ENCODE results near the gene CUBN.

Gene CUBN

DNA sequence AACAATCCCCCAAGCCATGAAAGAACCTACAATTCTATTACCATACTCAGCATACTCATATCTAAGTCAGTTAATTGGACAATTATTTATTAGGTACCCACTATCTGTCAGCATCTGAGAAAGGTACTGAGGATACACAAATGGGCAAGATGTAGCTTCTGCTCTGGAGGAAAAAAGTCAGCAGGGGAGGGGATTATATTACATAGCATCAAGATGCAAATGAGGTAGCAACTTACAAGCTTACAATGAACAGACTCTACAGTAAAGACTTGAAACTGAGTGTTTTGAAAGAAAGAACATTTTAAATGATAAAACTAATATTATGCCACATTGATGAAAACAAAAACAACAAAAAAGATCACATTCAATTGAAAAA, 10.8 kb upstream of the CUBN start:
- Histone ChIP-seq H3K4me1 (ENCODE audit: control insufficient read depth, insufficient read depth, low read length) (no peaks in the 10 kb centered on the region), H3K36me3 (ENCODE audit: control insufficient read depth, insufficient read depth, low read length) (no peaks in the 10 kb centered on the region), H3K9me3 (ENCODE audit: control insufficient read depth, insufficient read depth, low read length) (no peaks in the 10 kb centered on the region), H3K27me3 (ENCODE audit: control insufficient read depth, insufficient read depth, low read length) (no peaks in the 10 kb centered on the region), H3K9ac (ENCODE audit: low read depth, low read length) (no peak overlapping the region), H3K4me3 (ENCODE audit: low read depth, low read length) (no peak overlapping the region)

DNA sequence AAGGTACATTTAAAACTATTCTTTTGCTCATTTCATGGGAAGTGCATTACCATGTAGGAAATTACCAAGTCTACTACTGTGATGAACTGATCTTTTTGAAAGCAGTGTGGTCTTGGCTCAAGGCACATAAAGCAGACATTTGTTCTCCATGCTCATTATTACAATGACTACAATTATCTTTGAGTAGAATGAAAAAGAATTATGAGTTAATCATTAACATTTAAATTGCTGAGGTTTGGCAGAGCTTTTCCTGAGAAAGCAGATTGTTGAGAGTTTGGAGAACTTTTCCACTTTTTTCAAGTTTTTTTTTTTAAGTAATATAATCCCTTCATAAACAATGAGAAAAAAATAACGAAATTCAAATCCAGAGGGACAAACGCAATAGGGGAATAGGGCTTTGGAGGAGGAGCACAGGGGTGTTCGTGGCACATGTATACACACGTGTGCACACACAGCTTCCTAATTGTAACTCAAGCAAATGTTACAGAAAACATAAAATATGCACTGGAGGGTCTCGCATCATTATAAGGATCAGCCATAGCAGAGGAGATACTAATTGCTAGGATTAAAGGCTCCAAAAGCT, 8.9 kb upstream of the CUBN start:
- Histone ChIP-seq H3K9ac (ENCODE audit: low read depth, low read length) (no peak overlapping the region), H3K36me3 (ENCODE audit: control insufficient read depth, insufficient read depth, low read length) (no peaks in the 10 kb centered on the region), H3K4me1 (ENCODE audit: control insufficient read depth, insufficient read depth, low read length) (no peaks in the 10 kb centered on the region), H3K27me3 (ENCODE audit: control insufficient read depth, insufficient read depth, low read length) (no peaks in the 10 kb centered on the region), H3K4me3 (ENCODE audit: low read depth, low read length) (no peak overlapping the region), H3K9me3 (ENCODE audit: control insufficient read depth, insufficient read depth, low read length) (no peaks in the 10 kb centered on the region)

DNA sequence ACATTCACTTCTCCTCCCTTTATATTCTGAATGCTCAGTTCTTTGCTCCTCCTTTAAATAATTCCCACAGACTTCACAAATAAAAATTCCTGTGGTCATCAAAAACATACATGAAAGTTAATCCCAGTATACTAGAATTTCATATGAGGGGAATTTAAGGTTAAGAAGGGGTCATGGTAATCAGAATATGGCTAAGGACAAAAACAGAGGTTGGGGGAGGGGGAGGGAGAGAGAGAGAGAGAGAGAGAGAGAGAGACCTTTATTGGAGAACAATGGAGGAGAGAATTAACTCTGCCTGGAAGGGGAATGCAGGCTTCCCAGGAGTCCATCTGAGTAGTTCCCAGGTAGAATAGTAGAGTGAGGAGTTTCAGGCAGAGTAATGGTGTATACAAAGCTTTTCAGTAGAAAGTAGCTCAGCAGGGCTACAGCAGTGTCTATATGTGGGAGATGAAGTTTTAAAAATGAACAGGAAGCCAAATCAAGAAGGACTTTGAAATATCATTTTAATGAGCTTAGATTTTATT, 5.2 kb upstream of the CUBN start:
- Histone ChIP-seq H3K36me3 (ENCODE audit: control insufficient read depth, insufficient read depth, low read length) (no peaks in the 10 kb centered on the region), H3K9ac (ENCODE audit: low read depth, low read length) (no peak overlapping the region), H3K4me1 (ENCODE audit: control insufficient read depth, insufficient read depth, low read length) (no peaks in the 10 kb centered on the region), H3K27me3 (ENCODE audit: control insufficient read depth, insufficient read depth, low read length) (no peaks in the 10 kb centered on the region), H3K4me3 (ENCODE audit: low read depth, low read length) (no peak overlapping the region), H3K9me3 (ENCODE audit: control insufficient read depth, insufficient read depth, low read length) (no peaks in the 10 kb centered on the region)

DNA sequence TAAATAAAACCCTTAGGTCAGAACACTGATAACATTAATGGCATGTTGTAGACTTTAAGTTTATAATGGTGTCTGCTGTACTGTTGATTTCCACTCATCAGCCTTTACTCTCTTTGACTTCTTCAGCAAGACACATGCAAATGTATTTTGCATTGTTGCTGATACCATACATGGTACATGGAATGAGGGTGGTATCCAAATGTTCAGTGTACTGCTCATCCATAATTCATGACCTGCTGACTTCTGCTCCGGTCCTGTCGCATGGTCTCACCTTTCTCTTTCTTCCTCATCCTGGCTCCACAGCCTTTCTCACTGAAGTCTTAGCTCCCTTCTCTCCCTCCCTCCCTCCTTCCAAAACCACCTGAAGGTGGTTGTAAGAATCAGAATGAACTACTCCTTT, 4.7 kb upstream of the CUBN start:
- Histone ChIP-seq H3K4me3 (ENCODE audit: low read depth, low read length) (no peak overlapping the region), H3K9ac (ENCODE audit: low read depth, low read length) (no peak overlapping the region), H3K9me3 (ENCODE audit: control insufficient read depth, insufficient read depth, low read length) (no peaks in the 10 kb centered on the region), H3K4me1 (ENCODE audit: control insufficient read depth, insufficient read depth, low read length) (no peaks in the 10 kb centered on the region), H3K36me3 (ENCODE audit: control insufficient read depth, insufficient read depth, low read length) (no peaks in the 10 kb centered on the region), H3K27me3 (ENCODE audit: control insufficient read depth, insufficient read depth, low read length) (no peaks in the 10 kb centered on the region)

DNA sequence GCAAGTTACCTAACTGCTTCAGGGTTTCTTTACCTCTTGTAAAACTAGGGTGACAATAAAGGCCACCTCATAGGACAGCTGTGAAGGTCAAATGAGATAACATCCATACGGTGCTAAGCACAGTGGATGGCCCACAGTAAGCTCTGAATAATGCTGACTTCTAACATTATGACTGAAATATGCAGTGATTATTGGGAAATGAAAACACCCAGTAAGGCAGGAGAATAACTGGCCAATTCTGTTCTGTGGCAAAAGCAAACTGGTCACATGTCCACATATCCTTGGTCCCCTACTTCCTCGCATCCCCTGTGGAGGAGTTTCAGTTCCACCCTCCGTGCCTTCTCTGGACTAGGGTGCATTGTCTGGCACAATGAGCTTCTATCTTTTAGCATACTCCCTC, 1.4 kb downstream of the CUBN start:
- Histone ChIP-seq H3K4me1 (ENCODE audit: control insufficient read depth, insufficient read depth, low read length) (peaks cover 6% of the 10 kb centered on the region), H3K9me3 (ENCODE audit: control insufficient read depth, insufficient read depth, low read length) (no peaks in the 10 kb centered on the region), H3K36me3 (ENCODE audit: control insufficient read depth, insufficient read depth, low read length) (no peaks in the 10 kb centered on the region), H3K27me3 (ENCODE audit: control insufficient read depth, insufficient read depth, low read length) (no peaks in the 10 kb centered on the region), H3K4me3 (ENCODE audit: low read depth, low read length) (no peak overlapping the region), H3K9ac (ENCODE audit: low read depth, low read length) (no peak overlapping the region)

DNA sequence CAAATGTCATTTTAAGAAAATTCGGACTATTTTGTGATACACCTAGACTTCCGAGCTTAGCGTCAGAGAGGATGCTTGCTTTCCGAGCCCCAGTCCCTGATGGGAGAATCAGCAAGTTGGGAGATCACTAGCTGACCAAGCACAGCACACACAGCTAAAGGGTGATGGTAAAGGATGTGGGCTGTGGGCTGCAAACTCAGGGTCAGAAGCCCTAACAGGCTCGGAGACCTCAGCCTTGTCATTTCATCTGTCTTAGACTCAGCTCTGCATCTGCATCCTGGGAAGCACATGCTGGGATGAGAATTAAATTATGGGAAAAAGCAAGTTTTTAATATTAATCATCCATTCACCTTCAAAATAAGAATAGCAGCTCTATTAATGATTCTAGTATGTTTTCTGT, 3.3 kb downstream of the CUBN start:
- Histone ChIP-seq H3K4me3 (ENCODE audit: low read depth, low read length) (no peak overlapping the region), H3K27me3 (ENCODE audit: control insufficient read depth, insufficient read depth, low read length) (no peaks in the 10 kb centered on the region), H3K9me3 (ENCODE audit: control insufficient read depth, insufficient read depth, low read length) (no peaks in the 10 kb centered on the region), H3K9ac (ENCODE audit: low read depth, low read length) (no peak overlapping the region), H3K4me1 (ENCODE audit: control insufficient read depth, insufficient read depth, low read length) (peaks cover 6% of the 10 kb centered on the region), H3K36me3 (ENCODE audit: control insufficient read depth, insufficient read depth, low read length) (no peaks in the 10 kb centered on the region)

DNA sequence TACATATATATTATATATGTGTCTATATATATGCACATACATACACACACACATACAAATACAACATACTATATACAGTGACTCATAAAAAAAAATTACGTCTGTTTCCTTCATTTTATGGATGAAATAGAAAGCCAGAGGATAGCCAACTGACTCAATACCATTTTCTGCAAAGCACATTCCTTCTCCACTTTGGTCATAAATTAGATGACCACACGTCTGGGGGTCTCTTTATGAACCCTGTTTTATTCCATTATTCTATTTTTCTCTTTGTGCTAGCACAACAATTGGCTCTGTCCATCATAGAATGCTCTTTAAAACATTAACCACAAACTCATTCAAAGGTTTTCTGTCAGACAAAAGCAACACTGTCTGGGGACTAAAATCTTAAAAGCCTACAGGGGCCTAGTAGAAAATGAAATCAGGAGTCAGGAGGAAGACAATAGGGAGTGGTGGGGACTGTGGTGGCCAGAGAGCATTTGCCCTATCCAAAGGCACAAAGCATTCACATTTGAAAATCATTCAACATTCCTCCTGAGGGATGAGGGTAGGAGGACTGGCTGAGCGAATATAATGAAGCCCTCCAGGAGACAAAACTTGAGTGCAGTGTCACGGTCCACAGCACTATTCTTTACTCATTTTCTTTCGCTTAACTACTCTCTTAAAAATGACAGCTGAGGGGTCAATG, 4.3 kb downstream of the CUBN start:
- no peak overlapping the region for H3K4me3 ChIP-seq (ENCODE audit: low read depth, low read length)
- peaks cover 6% of the 10 kb centered on the region for H3K4me1 ChIP-seq (ENCODE audit: control insufficient read depth, insufficient read depth, low read length)
- no peaks in the 10 kb centered on the region for H3K9me3 ChIP-seq (ENCODE audit: control insufficient read depth, insufficient read depth, low read length)
- H3K9ac ChIP-seq (ENCODE audit: low read depth, low read length), result no peak overlapping the region
- no peaks in the 10 kb centered on the region for H3K36me3 ChIP-seq (ENCODE audit: control insufficient read depth, insufficient read depth, low read length)
- H3K27me3 ChIP-seq (ENCODE audit: control insufficient read depth, insufficient read depth, low read length), result no peaks in the 10 kb centered on the region

DNA sequence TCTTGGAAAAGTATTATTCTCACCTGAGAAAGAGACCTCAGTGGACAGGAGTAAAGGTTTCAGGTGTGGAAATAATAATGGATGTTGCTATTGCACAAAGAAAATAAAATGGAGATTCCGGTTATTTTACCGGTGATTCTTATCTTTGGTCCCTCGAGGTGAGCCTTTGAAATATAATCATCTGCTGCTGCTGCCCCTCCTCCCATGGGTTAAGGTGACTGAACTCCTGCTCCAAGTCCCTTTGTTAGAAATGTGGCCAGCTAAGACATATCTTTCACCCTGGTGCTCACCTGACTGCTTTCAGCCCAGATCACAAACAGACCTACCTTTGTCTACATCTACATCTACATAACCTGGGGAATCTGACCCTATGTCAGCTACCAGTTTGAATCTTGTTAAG, 5.7 kb downstream of the CUBN start:
- Histone ChIP-seq H3K9ac (ENCODE audit: low read depth, low read length) (no peak overlapping the region), H3K36me3 (ENCODE audit: control insufficient read depth, insufficient read depth, low read length) (no peaks in the 10 kb centered on the region), H3K4me1 (ENCODE audit: control insufficient read depth, insufficient read depth, low read length) (peaks cover 6% of the 10 kb centered on the region), H3K9me3 (ENCODE audit: control insufficient read depth, insufficient read depth, low read length) (no peaks in the 10 kb centered on the region), H3K27me3 (ENCODE audit: control insufficient read depth, insufficient read depth, low read length) (no peaks in the 10 kb centered on the region), H3K4me3 (ENCODE audit: low read depth, low read length) (no peak overlapping the region)

DNA sequence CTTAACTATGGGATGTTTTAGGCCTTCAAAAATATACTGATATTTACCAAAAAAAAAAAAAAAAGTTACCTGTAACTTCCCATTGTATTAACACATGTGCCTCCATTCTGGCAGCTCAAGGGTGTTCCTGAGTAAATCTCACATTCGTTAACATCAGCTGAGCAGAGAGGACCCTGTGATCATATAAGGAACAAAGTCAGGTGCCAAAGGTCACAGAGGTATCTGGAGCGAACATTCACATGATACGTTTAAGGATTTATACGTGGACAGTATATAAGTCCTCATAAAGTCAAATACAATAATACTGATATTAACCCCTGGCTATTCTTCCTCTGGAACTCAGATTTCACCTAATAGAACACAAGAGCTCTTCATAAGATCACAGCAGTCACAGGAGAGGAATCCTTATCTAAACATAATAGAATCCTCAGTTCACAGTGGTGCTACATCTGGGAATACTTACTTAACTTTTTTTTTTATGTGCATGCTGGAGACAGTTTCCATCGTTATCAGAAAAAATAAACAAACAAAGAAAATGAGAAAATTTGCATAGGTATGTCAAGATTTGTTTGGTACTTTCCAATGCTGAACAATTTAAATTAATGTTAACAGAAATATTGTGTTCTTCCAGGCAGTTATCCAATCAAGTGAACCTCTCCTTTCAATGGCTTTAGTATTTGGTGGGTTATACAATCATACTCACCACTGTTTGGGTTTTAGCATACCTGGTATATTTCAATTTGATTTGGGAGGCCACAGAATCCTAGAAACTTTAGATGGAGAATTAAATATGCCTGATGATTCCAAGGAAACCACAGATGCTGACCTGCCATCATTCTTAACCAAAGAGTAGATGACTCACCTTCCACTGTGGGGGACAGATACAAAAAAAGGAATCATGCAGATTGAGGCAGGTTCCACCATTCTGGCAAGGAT, 6.6 kb downstream of the CUBN start:
- Histone ChIP-seq H3K4me3 (ENCODE audit: low read depth, low read length) (no peak overlapping the region), H3K27me3 (ENCODE audit: control insufficient read depth, insufficient read depth, low read length) (no peaks in the 10 kb centered on the region), H3K36me3 (ENCODE audit: control insufficient read depth, insufficient read depth, low read length) (no peaks in the 10 kb centered on the region), H3K9me3 (ENCODE audit: control insufficient read depth, insufficient read depth, low read length) (no peaks in the 10 kb centered on the region), H3K9ac (ENCODE audit: low read depth, low read length) (no peak overlapping the region), H3K4me1 (ENCODE audit: control insufficient read depth, insufficient read depth, low read length) (peaks cover 6% of the 10 kb centered on the region)

DNA sequence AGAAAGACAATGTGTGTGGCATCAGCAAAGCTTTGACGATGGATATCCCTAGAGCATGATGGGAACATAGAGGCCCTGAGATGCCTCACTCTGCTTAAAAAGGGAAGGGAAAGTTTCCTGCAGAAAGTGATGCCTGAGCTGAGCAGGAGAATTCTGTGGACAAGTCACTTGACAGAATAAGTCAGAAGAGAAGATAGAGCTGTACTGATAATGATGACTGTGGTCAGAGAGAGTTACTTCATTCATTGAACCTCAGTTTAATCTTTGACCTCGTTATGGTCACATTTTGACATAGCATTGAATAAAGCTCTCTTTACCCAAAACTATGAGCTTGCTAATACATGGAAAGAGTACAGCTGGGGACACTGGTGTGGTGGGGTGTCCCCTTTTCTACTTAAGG, 7.6 kb downstream of the CUBN start:
- Histone ChIP-seq H3K4me1 (ENCODE audit: control insufficient read depth, insufficient read depth, low read length) (peaks cover 6% of the 10 kb centered on the region), H3K27me3 (ENCODE audit: control insufficient read depth, insufficient read depth, low read length) (no peaks in the 10 kb centered on the region), H3K9me3 (ENCODE audit: control insufficient read depth, insufficient read depth, low read length) (no peaks in the 10 kb centered on the region), H3K9ac (ENCODE audit: low read depth, low read length) (no peak overlapping the region), H3K36me3 (ENCODE audit: control insufficient read depth, insufficient read depth, low read length) (no peaks in the 10 kb centered on the region), H3K4me3 (ENCODE audit: low read depth, low read length) (no peak overlapping the region)

DNA sequence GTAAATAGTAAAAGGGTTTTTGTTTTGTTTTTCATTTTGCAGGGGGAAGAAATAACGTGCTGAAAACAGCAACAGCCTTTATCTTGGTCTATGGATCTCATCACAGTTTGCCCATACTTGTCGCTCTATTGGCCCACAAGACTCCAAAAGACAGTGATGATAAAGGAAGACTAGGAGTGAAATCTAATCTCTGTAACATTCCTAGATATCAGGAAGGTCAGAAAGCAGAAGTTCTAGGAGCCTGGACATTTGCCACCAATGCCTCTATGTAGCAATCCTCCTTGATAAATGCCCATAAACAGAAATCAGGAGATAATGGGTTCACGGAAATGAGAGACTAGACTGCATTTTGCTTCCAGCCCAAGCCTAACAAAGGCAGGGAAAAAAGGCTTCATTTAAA, 8.9 kb downstream of the CUBN start:
- Histone ChIP-seq H3K4me3 (ENCODE audit: low read depth, low read length) (no peak overlapping the region), H3K36me3 (ENCODE audit: control insufficient read depth, insufficient read depth, low read length) (no peaks in the 10 kb centered on the region), H3K9me3 (ENCODE audit: control insufficient read depth, insufficient read depth, low read length) (no peaks in the 10 kb centered on the region), H3K27me3 (ENCODE audit: control insufficient read depth, insufficient read depth, low read length) (no peaks in the 10 kb centered on the region), H3K9ac (ENCODE audit: low read depth, low read length) (no peak overlapping the region), H3K4me1 (ENCODE audit: control insufficient read depth, insufficient read depth, low read length) (peaks cover 6% of the 10 kb centered on the region)
